Measurements from ENCODE around the gene ZBTB17. TPM values are rescaled to one million over a fixed set of nuclear protein-coding genes. Genes with fewer than 3 reads are reported as not detected.
A peak's percentile ranks its signal among the peaks of the same experiment; 100 is the strongest.

ZBTB17 gene
- total and polyA plus RNA-seq, 2 experiments from 2014 or later: 21.9 to 26.6 TPM

DNA sequence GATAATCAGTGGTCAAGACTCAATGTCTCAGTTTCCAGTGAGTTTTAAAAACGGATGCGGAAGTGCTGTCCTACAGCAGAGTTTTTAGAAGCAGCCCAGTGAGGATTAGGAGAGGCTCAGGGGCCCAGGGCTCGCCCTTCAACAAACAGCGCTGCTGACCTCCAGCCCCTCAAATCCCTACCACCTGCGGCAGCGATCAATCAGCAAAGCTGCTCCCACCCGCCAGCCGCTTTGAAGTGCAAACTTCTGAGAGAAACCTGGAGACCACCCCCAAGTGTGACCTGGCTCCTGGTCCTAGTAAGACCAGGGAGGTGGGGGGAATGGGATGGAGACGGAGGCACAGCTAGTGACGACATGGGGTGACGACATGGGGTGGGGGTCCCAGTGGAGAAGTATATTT lies 14.4 kb downstream of the ZBTB17 start:
- H3F3A ChIP-seq (replicated peaks; ENCODE audit: low read depth): 0 out of 2 replicates have a peak, but pooled peaks cover 3% of the 10 kb centered on the region
- Mint-ChIP-seq H3K27me3 (ENCODE audit: insufficient read depth, low read depth, poor library complexity) (peaks cover 11% of the 10 kb centered on the region), H3K36me3 (ENCODE audit: low read depth) (peaks cover 2% of the 10 kb centered on the region; the same call in 1 of the 3 replicates), H3K9me3 (no peaks in the 10 kb centered on the region), H3K4me1 (peaks cover 28% of the 10 kb centered on the region), H3K4me3 (no peak overlapping the region), H3K27ac (no peak overlapping the region)
- DNase-seq (ENCODE audit: low spot score): peak; percentile 53
- no peak overlapping the region for H2AFZ ChIP-seq
- no peak overlapping the region for H3K27ac ChIP-seq (ENCODE audit: low read depth)
- no peaks in the 10 kb centered on the region for H3K9me2 ChIP-seq (ENCODE audit: insufficient read depth)
- no peaks in the 10 kb centered on the region for H3K36me3 ChIP-seq (ENCODE audit: insufficient read depth)
- no peaks in the 10 kb centered on the region for H3K27me3 ChIP-seq (ENCODE audit: insufficient read depth)
- peak overlapping the region; percentile 48 for H3K4me2 ChIP-seq
- H4K20me1 ChIP-seq (replicated peaks; ENCODE audit: insufficient read depth): peaks cover 17% of the 10 kb centered on the region; the same call in 1 of the 2 replicates
- peaks cover 14% of the 10 kb centered on the region for H3K4me1 ChIP-seq (ENCODE audit: insufficient read depth)
- no peak overlapping the region for H3K4me3 ChIP-seq
- TF ChIP-seq CREB1 (CRISPR knock-in tag; IDR thresholded peaks at IDR 0.05; ENCODE audit: low read depth) (no peak), JUNB (IDR thresholded peaks at IDR 0.05; ENCODE audit: unreplicated experiment) (no peak), POLR2AphosphoS5 (IDR thresholded peaks at IDR 0.05; ENCODE audit: low read depth) (no peak), ZNF114 (CRISPR knock-in tag; IDR thresholded peaks at IDR 0.05) (no peak), EZH2phosphoT487 (IDR thresholded peaks at IDR 0.05; ENCODE audit: unreplicated experiment) (no peak), STAT1 (IDR thresholded peaks at IDR 0.05; ENCODE audit: unreplicated experiment) (no peak), EZH2 (IDR thresholded peaks at IDR 0.05; ENCODE audit: low read depth, unreplicated experiment) (no peak), ZNF331 (CRISPR knock-in tag; IDR thresholded peaks at IDR 0.05; ENCODE audit: low read depth) (no peak), NANOG (IDR thresholded peaks at IDR 0.05; ENCODE audit: borderline replicate concordance) (no peak)
- TF ChIP-seq, protein P1, sequence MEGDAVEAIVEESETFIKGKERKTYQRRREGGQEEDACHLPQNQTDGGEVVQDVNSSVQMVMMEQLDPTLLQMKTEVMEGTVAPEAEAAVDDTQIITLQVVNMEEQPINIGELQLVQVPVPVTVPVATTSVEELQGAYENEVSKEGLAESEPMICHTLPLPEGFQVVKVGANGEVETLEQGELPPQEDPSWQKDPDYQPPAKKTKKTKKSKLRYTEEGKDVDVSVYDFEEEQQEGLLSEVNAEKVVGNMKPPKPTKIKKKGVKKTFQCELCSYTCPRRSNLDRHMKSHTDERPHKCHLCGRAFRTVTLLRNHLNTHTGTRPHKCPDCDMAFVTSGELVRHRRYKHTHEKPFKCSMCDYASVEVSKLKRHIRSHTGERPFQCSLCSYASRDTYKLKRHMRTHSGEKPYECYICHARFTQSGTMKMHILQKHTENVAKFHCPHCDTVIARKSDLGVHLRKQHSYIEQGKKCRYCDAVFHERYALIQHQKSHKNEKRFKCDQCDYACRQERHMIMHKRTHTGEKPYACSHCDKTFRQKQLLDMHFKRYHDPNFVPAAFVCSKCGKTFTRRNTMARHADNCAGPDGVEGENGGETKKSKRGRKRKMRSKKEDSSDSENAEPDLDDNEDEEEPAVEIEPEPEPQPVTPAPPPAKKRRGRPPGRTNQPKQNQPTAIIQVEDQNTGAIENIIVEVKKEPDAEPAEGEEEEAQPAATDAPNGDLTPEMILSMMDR (conservative IDR thresholded peaks at IDR 0.05; ENCODE audit: low read depth in 2 of 2): no peak
- TF ChIP-seq, protein P2, sequence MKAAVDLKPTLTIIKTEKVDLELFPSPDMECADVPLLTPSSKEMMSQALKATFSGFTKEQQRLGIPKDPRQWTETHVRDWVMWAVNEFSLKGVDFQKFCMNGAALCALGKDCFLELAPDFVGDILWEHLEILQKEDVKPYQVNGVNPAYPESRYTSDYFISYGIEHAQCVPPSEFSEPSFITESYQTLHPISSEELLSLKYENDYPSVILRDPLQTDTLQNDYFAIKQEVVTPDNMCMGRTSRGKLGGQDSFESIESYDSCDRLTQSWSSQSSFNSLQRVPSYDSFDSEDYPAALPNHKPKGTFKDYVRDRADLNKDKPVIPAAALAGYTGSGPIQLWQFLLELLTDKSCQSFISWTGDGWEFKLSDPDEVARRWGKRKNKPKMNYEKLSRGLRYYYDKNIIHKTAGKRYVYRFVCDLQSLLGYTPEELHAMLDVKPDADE (IDR thresholded peaks at IDR 0.05): no peak
- TF ChIP-seq, protein P3, sequence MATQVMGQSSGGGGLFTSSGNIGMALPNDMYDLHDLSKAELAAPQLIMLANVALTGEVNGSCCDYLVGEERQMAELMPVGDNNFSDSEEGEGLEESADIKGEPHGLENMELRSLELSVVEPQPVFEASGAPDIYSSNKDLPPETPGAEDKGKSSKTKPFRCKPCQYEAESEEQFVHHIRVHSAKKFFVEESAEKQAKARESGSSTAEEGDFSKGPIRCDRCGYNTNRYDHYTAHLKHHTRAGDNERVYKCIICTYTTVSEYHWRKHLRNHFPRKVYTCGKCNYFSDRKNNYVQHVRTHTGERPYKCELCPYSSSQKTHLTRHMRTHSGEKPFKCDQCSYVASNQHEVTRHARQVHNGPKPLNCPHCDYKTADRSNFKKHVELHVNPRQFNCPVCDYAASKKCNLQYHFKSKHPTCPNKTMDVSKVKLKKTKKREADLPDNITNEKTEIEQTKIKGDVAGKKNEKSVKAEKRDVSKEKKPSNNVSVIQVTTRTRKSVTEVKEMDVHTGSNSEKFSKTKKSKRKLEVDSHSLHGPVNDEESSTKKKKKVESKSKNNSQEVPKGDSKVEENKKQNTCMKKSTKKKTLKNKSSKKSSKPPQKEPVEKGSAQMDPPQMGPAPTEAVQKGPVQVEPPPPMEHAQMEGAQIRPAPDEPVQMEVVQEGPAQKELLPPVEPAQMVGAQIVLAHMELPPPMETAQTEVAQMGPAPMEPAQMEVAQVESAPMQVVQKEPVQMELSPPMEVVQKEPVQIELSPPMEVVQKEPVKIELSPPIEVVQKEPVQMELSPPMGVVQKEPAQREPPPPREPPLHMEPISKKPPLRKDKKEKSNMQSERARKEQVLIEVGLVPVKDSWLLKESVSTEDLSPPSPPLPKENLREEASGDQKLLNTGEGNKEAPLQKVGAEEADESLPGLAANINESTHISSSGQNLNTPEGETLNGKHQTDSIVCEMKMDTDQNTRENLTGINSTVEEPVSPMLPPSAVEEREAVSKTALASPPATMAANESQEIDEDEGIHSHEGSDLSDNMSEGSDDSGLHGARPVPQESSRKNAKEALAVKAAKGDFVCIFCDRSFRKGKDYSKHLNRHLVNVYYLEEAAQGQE (IDR thresholded peaks at IDR 0.05; ENCODE audit: unreplicated experiment): no peak
- TF ChIP-seq, protein P4, sequence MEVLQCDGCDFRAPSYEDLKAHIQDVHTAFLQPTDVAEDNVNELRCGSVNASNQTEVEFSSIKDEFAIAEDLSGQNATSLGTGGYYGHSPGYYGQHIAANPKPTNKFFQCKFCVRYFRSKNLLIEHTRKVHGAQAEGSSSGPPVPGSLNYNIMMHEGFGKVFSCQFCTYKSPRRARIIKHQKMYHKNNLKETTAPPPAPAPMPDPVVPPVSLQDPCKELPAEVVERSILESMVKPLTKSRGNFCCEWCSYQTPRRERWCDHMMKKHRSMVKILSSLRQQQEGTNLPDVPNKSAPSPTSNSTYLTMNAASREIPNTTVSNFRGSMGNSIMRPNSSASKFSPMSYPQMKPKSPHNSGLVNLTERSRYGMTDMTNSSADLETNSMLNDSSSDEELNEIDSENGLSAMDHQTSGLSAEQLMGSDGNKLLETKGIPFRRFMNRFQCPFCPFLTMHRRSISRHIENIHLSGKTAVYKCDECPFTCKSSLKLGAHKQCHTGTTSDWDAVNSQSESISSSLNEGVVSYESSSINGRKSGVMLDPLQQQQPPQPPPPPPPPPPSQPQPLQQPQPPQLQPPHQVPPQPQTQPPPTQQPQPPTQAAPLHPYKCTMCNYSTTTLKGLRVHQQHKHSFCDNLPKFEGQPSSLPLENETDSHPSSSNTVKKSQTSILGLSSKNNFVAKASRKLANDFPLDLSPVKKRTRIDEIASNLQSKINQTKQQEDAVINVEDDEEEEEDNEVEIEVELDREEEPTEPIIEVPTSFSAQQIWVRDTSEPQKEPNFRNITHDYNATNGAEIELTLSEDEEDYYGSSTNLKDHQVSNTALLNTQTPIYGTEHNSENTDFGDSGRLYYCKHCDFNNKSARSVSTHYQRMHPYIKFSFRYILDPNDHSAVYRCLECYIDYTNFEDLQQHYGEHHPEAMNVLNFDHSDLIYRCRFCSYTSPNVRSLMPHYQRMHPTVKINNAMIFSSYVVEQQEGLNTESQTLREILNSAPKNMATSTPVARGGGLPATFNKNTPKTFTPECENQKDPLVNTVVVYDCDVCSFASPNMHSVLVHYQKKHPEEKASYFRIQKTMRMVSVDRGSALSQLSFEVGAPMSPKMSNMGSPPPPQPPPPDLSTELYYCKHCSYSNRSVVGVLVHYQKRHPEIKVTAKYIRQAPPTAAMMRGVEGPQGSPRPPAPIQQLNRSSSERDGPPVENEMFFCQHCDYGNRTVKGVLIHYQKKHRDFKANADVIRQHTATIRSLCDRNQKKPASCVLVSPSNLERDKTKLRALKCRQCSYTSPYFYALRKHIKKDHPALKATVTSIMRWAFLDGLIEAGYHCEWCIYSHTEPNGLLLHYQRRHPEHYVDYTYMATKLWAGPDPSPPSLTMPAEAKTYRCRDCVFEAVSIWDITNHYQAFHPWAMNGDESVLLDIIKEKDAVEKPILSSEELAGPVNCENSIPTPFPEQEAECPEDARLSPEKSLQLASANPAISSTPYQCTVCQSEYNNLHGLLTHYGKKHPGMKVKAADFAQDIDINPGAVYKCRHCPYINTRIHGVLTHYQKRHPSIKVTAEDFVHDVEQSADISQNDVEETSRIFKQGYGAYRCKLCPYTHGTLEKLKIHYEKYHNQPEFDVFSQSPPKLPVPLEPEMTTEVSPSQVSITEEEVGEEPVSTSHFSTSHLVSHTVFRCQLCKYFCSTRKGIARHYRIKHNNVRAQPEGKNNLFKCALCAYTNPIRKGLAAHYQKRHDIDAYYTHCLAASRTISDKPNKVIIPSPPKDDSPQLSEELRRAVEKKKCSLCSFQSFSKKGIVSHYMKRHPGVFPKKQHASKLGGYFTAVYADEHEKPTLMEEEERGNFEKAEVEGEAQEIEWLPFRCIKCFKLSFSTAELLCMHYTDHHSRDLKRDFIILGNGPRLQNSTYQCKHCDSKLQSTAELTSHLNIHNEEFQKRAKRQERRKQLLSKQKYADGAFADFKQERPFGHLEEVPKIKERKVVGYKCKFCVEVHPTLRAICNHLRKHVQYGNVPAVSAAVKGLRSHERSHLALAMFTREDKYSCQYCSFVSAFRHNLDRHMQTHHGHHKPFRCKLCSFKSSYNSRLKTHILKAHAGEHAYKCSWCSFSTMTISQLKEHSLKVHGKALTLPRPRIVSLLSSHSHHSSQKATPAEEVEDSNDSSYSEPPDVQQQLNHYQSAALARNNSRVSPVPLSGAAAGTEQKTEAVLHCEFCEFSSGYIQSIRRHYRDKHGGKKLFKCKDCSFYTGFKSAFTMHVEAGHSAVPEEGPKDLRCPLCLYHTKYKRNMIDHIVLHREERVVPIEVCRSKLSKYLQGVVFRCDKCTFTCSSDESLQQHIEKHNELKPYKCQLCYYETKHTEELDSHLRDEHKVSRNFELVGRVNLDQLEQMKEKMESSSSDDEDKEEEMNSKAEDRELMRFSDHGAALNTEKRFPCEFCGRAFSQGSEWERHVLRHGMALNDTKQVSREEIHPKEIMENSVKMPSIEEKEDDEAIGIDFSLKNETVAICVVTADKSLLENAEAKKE (CRISPR knock-in tag; IDR thresholded peaks at IDR 0.05): no peak
- ATAC-seq: peak; percentile 59
- peaks cover 12% of the 10 kb centered on the region for H3K79me2 ChIP-seq (replicated peaks; ENCODE audit: insufficient read depth)

Data from GM23338 (cell line).